PC-3 (cell line): ENCODE data around the gene DPY30.

Experiments used
- EZH2 ChIP-seq: fragments of 300-600 bp; sonication (generic); IDR thresholded peaks from one replicate; pipeline ENCODE4 v1.6.1; 2017; ENCODE audit warnings: antibody characterized with exemption, mild to moderate bottlenecking, low read length; ENCODE audit not compliant: unreplicated experiment
- TF ChIP-seq, protein P1 (sequence below): fragments of 300-600 bp; sonication (generic); conservative IDR thresholded peaks from 2 replicates; pipeline ENCODE4 v1.5.1; 2017; ENCODE audit warnings: antibody characterized with exemption, low read depth, mild to moderate bottlenecking, low read length

DNA sequence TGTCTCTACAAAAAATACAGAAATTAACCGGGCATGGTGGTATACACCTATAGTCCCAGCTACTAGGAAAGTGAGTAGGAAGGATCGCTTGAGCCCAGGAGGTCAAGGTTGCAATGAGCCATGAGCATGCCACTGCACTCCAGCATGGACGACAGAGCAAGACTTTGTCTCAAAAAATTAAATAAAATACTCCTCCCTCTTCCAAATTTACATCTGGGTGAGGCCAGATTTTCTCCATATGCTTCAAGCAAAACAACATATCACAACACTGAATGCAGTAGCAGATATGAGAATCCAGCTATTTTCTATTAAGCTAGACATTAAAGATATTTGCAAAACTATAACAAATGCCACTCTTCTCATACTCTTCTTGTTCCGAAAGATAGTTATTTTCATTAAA is 49.7 kb downstream of the DPY30 start:
- no peak for TF ChIP-seq EZH2
- TF ChIP-seq, protein P1, sequence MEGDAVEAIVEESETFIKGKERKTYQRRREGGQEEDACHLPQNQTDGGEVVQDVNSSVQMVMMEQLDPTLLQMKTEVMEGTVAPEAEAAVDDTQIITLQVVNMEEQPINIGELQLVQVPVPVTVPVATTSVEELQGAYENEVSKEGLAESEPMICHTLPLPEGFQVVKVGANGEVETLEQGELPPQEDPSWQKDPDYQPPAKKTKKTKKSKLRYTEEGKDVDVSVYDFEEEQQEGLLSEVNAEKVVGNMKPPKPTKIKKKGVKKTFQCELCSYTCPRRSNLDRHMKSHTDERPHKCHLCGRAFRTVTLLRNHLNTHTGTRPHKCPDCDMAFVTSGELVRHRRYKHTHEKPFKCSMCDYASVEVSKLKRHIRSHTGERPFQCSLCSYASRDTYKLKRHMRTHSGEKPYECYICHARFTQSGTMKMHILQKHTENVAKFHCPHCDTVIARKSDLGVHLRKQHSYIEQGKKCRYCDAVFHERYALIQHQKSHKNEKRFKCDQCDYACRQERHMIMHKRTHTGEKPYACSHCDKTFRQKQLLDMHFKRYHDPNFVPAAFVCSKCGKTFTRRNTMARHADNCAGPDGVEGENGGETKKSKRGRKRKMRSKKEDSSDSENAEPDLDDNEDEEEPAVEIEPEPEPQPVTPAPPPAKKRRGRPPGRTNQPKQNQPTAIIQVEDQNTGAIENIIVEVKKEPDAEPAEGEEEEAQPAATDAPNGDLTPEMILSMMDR, result no peak
